ENCODE data around the gene RAC3. TPM values are rescaled to one million over a fixed set of nuclear protein-coding genes. Genes with fewer than 3 reads are reported as not detected.
A peak's percentile ranks its signal among the peaks of the same experiment; 100 is the strongest.

The RAC3 gene
- total and polyA plus RNA-seq, 9 of the 15 experiments (the other 6 are each of a cell fraction or from before 2014, with no cell fraction given), result 0.23 to 292 (median 118) TPM

DNA sequence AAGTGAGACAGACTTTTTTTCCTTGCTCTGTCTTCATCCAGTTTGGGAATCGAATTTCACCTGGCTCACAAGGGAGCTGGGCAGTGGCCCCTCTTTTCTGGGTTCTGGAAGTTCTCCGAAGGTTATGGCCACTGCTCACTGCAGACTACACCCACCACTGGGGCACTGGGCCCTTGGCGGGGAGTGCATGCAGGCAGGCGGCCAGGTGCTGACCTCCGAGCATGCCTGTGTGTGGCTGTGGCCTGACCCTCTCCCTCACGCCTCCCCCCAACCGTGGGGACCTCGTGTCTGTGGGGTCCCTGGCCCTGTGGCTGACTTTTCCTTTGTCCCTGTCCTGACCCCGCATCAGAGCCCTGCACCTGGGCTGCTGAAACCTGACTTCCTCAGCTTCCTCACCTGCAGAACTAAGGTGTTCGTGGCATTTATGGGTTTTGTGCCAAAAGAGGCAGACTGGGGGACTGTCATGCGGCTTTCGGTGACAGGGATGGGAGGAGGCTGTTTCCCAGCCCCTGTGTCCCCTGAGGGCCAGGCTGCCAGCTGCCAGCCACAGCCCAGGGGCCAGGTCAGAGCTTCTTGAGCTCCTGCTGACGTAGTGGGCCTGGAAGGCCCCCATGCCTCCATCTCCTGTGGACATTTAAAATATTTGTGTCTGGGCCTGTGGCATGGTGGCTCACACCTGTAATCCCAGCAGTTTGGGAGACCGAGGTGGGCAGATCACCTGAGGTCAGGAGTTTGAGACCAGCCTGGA is 32.6 kb upstream of the RAC3 start:
- Histone ChIP-seq H3K36me3 (ENCODE audit: control insufficient read depth, insufficient read depth, low read length) (peaks cover 6% of the 10 kb centered on the region; the same call in 1 of the 3 replicates), H4K20me1 (replicated peaks; ENCODE audit: control insufficient read depth, insufficient read depth, low read length) (no peaks in the 10 kb centered on the region), H3K79me2 (ENCODE audit: control insufficient read depth, insufficient read depth, low read length) (no peaks in the 10 kb centered on the region), H3K9me1 (ENCODE audit: control insufficient read depth, insufficient read depth, low read length) (peaks cover 1% of the 10 kb centered on the region), H3K9me3 (replicated peaks; ENCODE audit: control insufficient read depth, insufficient read depth, low read depth, low read length) (no peaks in the 10 kb centered on the region), H3K27ac (ENCODE audit: extremely low read depth, low read depth, low read length) (no peak overlapping the region), H3K4me3 (no peak overlapping the region), H3K4me2 (ENCODE audit: insufficient read depth, low read length) (no peak overlapping the region), H3K27me3 (ENCODE audit: control insufficient read depth in 2 of 2, insufficient read depth in 2 of 2, low read length in 2 of 2) (no peaks in the 10 kb centered on the region), H3K9ac (ENCODE audit: insufficient read depth in 1 of 2, low read depth in 2 of 2, low read length in 2 of 2) (0 out of 4 replicates have a peak overlapping the region, but pooled peaks of 1 of the 2 experiments have one; percentile 67), H3K4me1 (replicated peaks in 1 of 2; ENCODE audit: control insufficient read depth in 2 of 2, insufficient read depth in 2 of 2, low read length in 2 of 2) (peaks cover 0 to 62% of the 10 kb centered on the region in 2 experiments; a peak in 2 of 5 replicates), H2AFZ (ENCODE audit: low read depth, low read length) (no peak overlapping the region)
- FAIRE-seq (no peak), DNase-seq (ENCODE audit: extremely low read depth in 1 of 4, low spot score in 3 of 4) (no peak), ATAC-seq (no peak)
- ChIA-PET POLR2A (interaction anchor here (1.1 kb wide), 1 partner anchor 21 kb away, joined by 3 read pairs; no protein-coding TSS in a partner anchor), CTCF (ENCODE audit: low intra/inter-chr PET ratio) (interaction anchor here (0.6 to 0.7 kb wide), 2 partner anchors 342 to 1035 kb away, joined by 3 to 4 read pairs; partner anchors contain the start of gene PDE6G)
- WGBS (ENCODE audit: insufficient coverage, low coverage, missing lambda C conversion rate), result 77% methylated on average over 14 of the region's 14 CpGs
- intact Hi-C loops (cut with micrococcal nuclease), result no loop called here
- in situ Hi-C loops (cut with MboI), result no loop called here
- no TSS peak for BruUV-seq (replicated peaks)
- TF ChIP-seq CEBPG (CRISPR knock-in tag; IDR thresholded peaks at IDR 0.05) (no peak), CEBPG (tag; conservative IDR thresholded peaks at IDR 0.05 in 1 of 2, IDR thresholded peaks at IDR 0.05 in 1 of 2) (no peak), BDP1 (IDR thresholded peaks at IDR 0.05; ENCODE audit: insufficient read depth, insufficient read length) (no peak), SP2 (IDR thresholded peaks at IDR 0.05; ENCODE audit: extremely low read depth, low read depth, low read length, poor library complexity, severe bottlenecking) (no peak), ZNF583 (CRISPR knock-in tag; IDR thresholded peaks at IDR 0.05) (no peak), SMARCB1 (IDR thresholded peaks at IDR 0.05; ENCODE audit: insufficient read length, low read depth) (no peak), HINFP (tag; conservative IDR thresholded peaks at IDR 0.05; ENCODE audit: low read depth) (no peak), KLF16 (IDR thresholded peaks at IDR 0.05) (no peak), CC2D1A (IDR thresholded peaks at IDR 0.05) (no peak), MXD1 (CRISPR knock-in tag; IDR thresholded peaks at IDR 0.05; ENCODE audit: borderline replicate concordance, poor library complexity, severe bottlenecking) (no peak)
- TF ChIP-seq, protein P1, sequence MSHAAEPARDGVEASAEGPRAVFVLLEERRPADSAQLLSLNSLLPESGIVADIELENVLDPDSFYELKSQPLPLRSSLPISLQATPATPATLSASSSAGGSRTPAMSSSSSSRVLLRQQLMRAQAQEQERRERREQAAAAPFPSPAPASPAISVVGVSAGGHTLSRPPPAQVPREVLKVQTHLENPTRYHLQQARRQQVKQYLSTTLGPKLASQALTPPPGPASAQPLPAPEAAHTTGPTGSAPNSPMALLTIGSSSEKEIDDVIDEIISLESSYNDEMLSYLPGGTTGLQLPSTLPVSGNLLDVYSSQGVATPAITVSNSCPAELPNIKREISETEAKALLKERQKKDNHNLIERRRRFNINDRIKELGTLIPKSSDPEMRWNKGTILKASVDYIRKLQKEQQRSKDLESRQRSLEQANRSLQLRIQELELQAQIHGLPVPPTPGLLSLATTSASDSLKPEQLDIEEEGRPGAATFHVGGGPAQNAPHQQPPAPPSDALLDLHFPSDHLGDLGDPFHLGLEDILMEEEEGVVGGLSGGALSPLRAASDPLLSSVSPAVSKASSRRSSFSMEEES (CRISPR knock-in tag; IDR thresholded peaks at IDR 0.05), result no peak

Measured in K562 (cell line).